HG03060 (cell line): ENCODE measurements around the gene SELENOP.

Experiments
- ATAC-seq: cut with Tn5 transposase; IDR thresholded peaks from one replicate; pipeline ENCODE4 v1.9.1; 2021; ENCODE audit warnings: low read depth, moderate number of reproducible peaks; ENCODE audit not compliant: unreplicated experiment

Gene SELENOP

DNA sequence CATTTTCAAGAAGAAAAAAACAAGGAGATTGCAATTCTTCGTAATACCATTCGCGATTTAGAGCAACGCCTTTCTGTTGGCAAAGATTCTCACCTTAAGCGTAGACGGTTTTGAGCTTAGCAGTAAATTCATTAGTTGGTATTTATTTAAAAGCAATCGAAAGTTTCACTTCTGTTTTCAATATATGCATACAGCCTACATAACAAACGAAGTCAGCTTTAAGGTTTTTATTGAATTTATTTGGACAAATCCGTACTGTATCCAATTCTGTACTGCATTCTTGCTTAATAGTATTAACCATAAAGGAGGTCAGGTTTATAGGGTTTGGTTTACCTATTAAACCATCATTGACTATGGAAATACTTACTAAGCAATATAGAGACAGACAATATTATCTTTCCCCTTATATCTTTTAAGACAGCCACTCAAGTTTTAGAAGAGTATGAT lies 12.0 kb downstream of the SELENOP start:
- no peak for ATAC-seq

DNA sequence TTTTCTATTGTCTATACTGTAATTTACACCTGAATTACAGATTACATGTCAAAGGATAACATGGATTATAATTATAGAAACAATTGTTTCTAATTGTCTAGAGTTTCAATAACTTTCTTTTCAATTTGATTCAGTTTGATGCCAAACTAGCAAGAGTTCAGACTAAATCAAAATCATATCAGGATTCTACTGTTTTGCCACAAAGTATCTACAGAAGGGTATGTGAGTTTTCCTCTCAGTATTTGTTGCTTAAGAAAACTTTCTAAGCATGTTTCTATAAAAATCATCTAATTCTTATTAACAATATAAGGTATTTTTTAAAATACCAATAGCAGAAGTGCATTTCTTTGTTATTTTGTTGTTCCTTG lies 12.5 kb downstream of the SELENOP start:
- no peak for ATAC-seq

DNA sequence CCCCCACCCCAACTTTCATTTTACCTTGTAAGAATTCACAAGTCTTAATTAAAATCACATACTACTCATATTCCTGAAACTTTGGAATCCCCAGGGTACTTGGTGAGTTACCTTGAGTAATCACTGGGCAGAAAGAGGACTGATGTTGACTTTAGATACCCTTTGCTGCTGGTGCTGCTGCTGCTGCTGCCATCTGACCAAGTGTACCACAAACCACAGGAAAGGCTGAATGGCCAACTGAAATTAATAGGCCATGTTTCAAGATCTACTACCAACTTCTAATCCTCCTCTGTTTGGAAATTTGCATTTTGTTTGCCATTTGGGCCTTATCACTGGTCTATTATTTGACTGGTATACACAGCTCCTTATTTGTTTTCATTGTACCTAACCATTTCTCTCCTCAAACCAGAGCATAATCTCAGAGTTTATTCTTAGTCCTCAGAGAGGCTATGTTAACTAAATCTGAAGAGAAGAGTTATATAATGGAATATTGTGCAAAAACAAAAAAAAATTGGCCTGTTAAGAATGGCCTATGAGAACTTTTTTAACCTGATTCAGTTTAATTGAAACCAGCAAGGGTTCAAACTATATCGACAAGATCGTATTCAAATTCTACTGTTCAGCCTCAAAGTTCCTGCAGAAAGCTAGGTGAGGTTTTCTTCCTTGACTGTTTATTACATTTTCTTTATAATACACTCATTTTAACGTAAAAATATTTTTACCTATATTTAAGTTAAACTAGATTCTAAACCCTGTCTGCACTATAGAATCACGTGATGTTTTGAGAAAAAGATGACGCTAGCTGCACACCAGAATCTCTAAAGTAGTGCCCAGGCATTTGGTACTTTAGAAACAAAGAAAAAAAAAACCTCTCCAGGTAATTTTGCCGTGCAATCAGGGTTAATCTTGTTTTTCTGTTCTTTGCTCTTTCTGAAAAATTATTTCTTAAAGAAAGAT lies 13.1 kb downstream of the SELENOP start:
- ATAC-seq = no peak

DNA sequence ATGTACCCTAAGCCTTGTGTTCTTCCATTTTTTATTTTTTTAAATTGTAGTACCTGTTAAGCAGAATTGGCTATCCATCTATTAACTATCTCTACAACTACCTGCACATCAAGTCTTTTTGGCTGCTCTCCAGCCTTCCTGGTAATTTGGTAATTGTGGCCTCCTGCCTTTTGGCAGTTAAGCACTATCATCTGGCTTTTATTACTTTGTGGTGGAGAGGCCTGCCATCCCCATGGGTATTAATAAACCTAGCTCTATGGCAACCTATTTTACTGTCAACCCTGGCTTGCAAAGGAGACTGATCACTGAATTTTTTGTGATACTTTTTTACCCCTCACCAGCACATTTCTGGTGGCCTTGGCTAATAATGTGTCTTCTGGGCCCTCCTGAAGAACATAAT lies 20.5 kb downstream of the SELENOP start:
- no peak for ATAC-seq

DNA sequence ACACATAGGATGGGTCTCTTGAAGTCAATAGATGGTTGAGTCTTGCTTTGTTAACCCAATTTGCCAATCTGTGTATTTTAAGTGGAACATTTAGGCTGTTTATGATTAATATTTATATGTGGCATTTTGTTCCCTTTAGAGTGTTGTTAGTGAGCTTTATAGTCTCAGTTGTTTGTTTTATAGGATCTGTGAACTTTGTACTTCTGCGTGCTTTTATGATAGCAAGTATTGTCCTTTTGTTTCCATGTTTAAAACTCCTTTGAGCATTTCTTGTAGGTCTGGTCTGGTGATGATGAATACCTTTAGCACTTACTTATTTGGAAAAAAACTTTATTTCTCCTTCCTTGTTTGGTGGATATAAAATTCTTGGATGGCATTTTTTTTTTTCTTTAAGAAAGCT lies 23.8 kb downstream of the SELENOP start:
- ATAC-seq = no peak

- no peak for ATAC-seq
Measured at GRCh38 chr5:42787073-42787472, 24.6 kb downstream of the SELENOP start.

GRCh38 chr5:42785756-42786155 lies 25.9 kb downstream of the SELENOP start:
- ATAC-seq = no peak

GRCh38 chr5:42784132-42784531 lies 27.6 kb downstream of the SELENOP start:
- ATAC-seq = no peak

GRCh38 chr5:42781584-42781983 lies 30.1 kb downstream of the SELENOP start:
- ATAC-seq = no peak

DNA sequence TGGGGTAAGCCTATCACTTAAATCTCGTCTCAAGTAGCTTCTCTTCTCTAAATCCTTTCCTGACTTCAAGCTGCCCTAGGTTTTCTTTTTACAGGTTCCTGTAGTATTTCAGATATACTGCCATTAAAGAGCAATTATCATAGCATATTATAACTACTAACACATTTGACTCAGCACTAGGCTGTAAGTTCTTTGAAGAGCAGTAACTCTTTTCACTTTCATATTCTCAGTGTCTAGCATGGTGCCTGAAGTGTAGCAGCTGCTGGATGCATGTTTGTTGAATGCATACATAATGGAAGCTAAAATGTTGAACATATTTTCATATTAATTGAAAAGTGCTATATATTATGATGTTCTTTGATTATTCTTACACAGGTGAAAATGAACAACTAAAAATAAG lies 32.6 kb downstream of the SELENOP start:
- ATAC-seq = no peak

- ATAC-seq = no peak
Measured at GRCh38 chr5:42772265-42772993, 39.3 kb downstream of the SELENOP start.

DNA sequence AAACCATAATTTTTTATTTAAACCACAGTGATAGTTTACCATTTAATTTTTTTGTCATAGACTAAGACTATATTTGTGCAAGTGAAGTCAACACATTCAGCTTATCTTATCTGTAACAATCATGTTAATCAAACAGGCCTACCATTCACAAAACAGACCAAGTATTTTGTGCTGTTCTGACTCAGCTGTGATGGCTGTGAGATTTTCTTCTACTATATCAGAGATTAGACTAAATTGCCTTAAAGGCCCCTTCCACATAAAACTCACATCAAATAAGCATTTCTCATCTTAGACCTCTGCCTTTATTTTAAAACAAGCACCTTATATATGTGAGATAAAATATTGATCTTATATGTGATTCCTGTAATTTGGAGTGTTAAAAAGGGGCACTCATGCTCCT lies 41.7 kb downstream of the SELENOP start:
- no peak for ATAC-seq

- ATAC-seq = no peak
Measured at GRCh38 chr5:42768106-42768504, 43.6 kb downstream of the SELENOP start.

GRCh38 chr5:42767491-42768105 lies 44.1 kb downstream of the SELENOP start:
- ATAC-seq = no peak

DNA sequence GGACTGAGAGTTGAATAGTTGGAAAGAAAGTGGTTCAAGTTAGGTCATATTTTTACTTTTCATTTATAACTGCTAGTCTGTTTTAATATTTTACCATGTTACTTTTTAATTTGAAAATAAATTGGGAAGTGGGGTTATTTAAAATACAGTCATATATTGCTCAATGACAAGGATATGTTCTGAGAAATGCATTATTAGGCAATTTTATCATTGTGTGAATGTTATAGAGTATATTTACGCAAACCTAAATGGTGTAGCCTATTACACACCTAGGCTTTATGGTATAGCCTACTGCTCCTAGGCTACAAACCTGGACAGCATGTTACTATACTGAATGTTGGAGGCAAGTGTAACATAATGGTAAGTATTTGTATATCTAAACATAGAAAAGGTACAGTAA lies 49.9 kb downstream of the SELENOP start:
- no peak for ATAC-seq

- ATAC-seq = no peak
Measured at GRCh38 chr5:42760426-42760825, 51.3 kb downstream of the SELENOP start.

DNA sequence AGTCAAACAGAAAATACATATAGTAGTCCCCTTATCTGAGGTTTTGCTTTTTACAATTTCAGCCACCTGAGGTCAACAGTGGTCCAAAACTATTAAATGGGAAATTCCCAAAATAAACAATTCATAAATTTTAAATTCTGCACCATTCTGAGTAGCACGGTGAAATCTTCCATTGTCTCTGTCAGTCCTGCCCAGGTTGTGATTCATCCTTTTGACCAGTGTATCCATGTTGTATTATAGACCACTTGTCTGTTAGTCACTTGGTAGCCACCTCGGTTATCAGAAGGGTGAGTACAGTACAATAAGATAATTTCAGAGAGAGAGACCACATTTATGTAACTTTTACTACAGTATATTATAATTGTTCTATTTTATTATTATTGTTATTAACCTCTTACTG lies 52.2 kb downstream of the SELENOP start:
- ATAC-seq = no peak

DNA sequence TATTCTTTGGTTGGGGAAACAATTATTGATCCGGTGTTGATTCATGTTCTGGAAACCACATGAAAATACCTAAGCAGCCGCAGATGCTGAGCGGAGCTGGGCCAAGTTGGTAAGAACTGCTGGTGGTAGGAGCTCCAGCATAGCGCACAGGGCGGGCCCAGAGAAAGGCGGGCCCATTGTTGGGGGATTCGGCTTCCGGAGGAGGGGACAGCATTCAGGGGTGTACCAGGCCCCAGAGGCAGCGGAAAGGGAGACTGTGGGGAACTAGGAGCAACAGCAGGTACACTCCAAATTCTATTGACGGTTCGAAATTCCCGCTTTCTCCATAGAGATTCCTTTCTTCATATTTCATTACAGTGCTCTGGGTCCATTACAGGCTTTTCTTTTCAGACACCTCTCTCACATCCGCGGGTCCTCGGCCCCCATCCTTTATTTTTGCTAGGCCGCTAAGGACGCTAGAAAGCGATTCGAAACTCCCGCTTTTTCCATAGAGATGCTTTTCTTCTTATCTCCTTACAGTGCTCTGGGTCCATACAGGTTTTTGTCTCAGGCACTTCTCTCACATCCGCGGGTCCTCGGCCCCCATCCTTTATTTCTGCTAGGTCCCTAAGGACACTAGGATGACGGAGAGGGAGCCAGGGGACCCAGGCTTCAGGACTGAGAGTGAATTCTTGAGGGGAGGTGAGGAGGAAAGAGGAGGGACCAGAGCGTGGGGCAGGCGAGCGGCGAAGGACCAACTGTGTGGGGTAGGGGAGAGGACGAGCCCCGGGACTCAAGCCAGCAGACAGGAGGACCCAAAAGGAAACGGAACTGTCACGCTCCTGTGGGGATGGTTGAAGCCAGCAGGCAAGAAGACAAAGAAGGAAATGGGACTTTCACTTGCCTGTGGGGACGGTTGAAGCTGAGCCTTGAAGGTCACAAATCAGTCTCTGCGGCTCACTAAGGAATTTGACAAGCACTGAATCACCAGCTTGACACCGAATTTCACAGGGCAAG lies 54.8 kb downstream of the SELENOP start, which contains the start of gene CCDC152:
Gene CCDC152, plus strand, starts transcription at position 213 of the 996 bp plus-strand sequence. CDS start 2,304 bp downstream, outside the sequence.
- ATAC-seq = no peak

DNA sequence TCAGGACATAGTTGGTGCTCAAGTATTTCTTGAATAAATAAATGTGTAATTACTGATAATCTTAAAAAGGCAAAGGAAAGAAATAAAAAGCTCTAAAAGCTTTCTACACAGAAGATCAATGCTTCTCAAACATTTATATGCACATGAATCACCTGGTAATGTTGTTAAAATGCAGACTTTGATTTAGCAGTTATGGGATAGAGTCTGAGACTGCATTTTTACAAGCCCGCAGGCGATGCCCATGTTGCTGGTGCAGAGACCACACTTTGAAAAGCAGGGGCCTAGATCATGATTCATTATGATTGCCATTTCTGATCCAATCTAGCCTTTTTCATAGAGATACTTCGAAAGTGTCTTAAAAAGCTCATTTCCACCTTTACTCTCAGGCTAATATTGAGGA lies 58.6 kb downstream of the SELENOP start:
- no peak for ATAC-seq

- no peak for ATAC-seq
Measured at GRCh38 chr5:42751044-42751443, 60.6 kb downstream of the SELENOP start.
